Caco-2 (cell line): Measurements from ENCODE around the gene LMO2. TPM values are rescaled to one million over a fixed set of nuclear protein-coding genes. Genes with fewer than 3 reads are reported as not detected.

Experiments used
- BruUV-seq: library from RNA; stranded (reverse); fragments of 400-500 nt; replicated peaks from 2 replicates; lab custom pipeline; 2021; lab: Mats Ljungman, UMichigan
- CTCF ChIA-PET: fragments of 300-600 bp; sonication (Branson Sonifier 250); formaldehyde crosslinking; loops from one replicate; lab custom pipeline; 2022; ENCODE audit warnings: antibody characterized with exemption; lab: Charles Lee
- POLR2A ChIA-PET: fragments of 300-600 bp; sonication (Branson Sonifier 250); formaldehyde crosslinking; loops from one replicate; lab custom pipeline; 2022; ENCODE audit warnings: antibody characterized with exemption; lab: Charles Lee
- DNase-seq, 2 experiments: peaks; one replicate each; pipeline versions ENCODE4 v3.0.0 to v3.0.0-alpha.2; 2020 to 2022
- H3K27me3 ChIP-seq: replicated peaks from 2 replicates; pipeline ENCODE4 v1.6.0; 2011; ENCODE audit warnings: low read length; ENCODE audit not compliant: control insufficient read depth, insufficient read depth
- H3K36me3 ChIP-seq: 2 replicates; pipeline ENCODE4 v1.5.1; 2011; ENCODE audit warnings: low read length; ENCODE audit not compliant: control insufficient read depth, insufficient read depth
- H3K4me1 ChIP-seq: fragments of 250-450 bp; sonication (Bioruptor Pico); 2 replicates; pipeline ENCODE4 v1.5.1; 2020; ENCODE audit warnings: mild to moderate bottlenecking
- H3K4me3 ChIP-seq: 2 replicates; pipeline ENCODE4 v1.5.1; 2011; ENCODE audit warnings: low read depth, mild to moderate bottlenecking, control low read depth, low read length
- H3K9me3 ChIP-seq: fragments of 250-450 bp; sonication (Bioruptor Pico); 2 replicates; pipeline ENCODE4 v1.5.1; 2020; ENCODE audit warnings: mild to moderate bottlenecking, moderate library complexity
- H3K27ac Mint-ChIP-seq: one replicate; pipeline ENCODE4 v1.8.0; 2022; ENCODE audit warnings: mixed read lengths; ENCODE audit not compliant: unreplicated experiment
- H3K27me3 Mint-ChIP-seq: one replicate; pipeline ENCODE4 v1.8.0; 2022; ENCODE audit warnings: mixed read lengths; ENCODE audit not compliant: insufficient read depth, unreplicated experiment
- H3K36me3 Mint-ChIP-seq: one replicate; pipeline ENCODE4 v1.8.0; 2022; ENCODE audit warnings: mild to moderate bottlenecking, mixed read lengths; ENCODE audit not compliant: insufficient read depth, unreplicated experiment
- H3K4me1 Mint-ChIP-seq: one replicate; pipeline ENCODE4 v1.8.0; 2022; ENCODE audit warnings: low read depth, mixed read lengths; ENCODE audit not compliant: unreplicated experiment
- H3K4me3 Mint-ChIP-seq: one replicate; pipeline ENCODE4 v1.8.0; 2022; ENCODE audit warnings: mild to moderate bottlenecking, moderate library complexity, mixed read lengths; ENCODE audit not compliant: unreplicated experiment
- H3K9me3 Mint-ChIP-seq: one replicate; pipeline ENCODE4 v1.8.0; 2022; ENCODE audit warnings: mixed read lengths; ENCODE audit not compliant: unreplicated experiment
- CTCF ChIP-seq, 2 experiments: fragments of 200-600 bp in 1 of 2; IDR thresholded peaks; 1 replicate in 1 of 2; 2 replicates in 1 of 2; pipeline versions ENCODE4 v1.5.1 to v1.8.0; 2011 to 2022; ENCODE audit warnings: antibody characterized with exemption in 1 of 2, control low read depth in 1 of 2, inconsistent platforms in 1 of 2, low read depth in 1 of 2, low read length in 1 of 2, mild to moderate bottlenecking in 1 of 2, moderate library complexity in 1 of 2; ENCODE audit not compliant: insufficient read depth in 1 of 2, severe bottlenecking in 1 of 2, unreplicated experiment in 1 of 2
- intact Hi-C: fragments of 100-400 bp; cut with micrococcal nuclease; formaldehyde crosslinking; loops from one replicate; pipeline ENCODE4 v1.10.0; 2022; ENCODE audit not compliant: unreplicated experiment
- total RNA-seq: library from RNA; stranded (reverse); gene quantifications from 2 replicates; pipeline ENCODE4 v1.2.3, GENCODE V29; 2022

LMO2 gene
- total RNA-seq, 1 experiment from 2014 or later = 0.29 TPM

DNA sequence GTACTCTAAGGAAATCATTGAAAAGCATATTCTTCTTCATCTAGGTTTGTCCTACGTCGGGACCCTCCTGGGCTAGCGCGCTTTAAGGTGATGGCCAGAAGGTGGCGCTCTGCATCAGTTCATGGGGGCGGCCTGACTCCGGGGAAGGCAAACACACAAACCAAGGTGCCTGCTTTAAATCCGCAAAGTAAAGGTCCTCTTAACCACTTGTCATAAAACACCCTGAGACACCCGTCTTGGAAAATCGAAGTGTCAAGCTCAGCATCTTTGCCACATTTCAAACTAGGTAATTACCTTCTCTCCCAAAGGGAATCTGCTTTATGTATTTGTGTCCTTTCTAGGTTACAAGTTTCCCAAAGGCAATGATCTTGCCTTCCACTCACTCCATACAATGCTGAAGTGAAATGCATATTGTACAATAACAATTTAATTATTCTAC is 33.9 kb downstream of the LMO2 start:
- ChIA-PET POLR2A (no interaction called here), CTCF (interaction anchor here (0.6 to 1.0 kb wide), 2 partner anchors 113 to 122 kb away, joined by 3 read pairs; no protein-coding TSS in a partner anchor)
- Mint-ChIP-seq H3K27me3 (peaks cover 39% of the 10 kb centered on the region), H3K4me1 (no peaks in the 10 kb centered on the region), H3K9me3 (no peaks in the 10 kb centered on the region), H3K27ac (no peak overlapping the region), H3K4me3 (no peak overlapping the region), H3K36me3 (no peaks in the 10 kb centered on the region)
- Histone ChIP-seq H3K4me3 (no peak overlapping the region), H3K9me3 (no peaks in the 10 kb centered on the region), H3K27me3 (peaks cover 4% of the 10 kb centered on the region; the same call in 1 of the 2 replicates), H3K36me3 (no peaks in the 10 kb centered on the region), H3K4me1 (no peaks in the 10 kb centered on the region)
- intact Hi-C loops = loop anchor here (1.0 to 5.0 kb wide), 3 partner anchors 113 to 499 kb away; partner anchors contain the start of gene ABTB2
- no TSS peak for BruUV-seq
- TF ChIP-seq CTCF (IDR thresholded peaks at IDR 0.05; ENCODE audit: insufficient read depth in 1 of 2, low read depth in 1 of 2, low read length in 1 of 2, severe bottlenecking in 1 of 2, unreplicated experiment in 1 of 2) = peak; percentile 88 to 91
- DNase-seq = peak; percentile 60 to 77

DNA sequence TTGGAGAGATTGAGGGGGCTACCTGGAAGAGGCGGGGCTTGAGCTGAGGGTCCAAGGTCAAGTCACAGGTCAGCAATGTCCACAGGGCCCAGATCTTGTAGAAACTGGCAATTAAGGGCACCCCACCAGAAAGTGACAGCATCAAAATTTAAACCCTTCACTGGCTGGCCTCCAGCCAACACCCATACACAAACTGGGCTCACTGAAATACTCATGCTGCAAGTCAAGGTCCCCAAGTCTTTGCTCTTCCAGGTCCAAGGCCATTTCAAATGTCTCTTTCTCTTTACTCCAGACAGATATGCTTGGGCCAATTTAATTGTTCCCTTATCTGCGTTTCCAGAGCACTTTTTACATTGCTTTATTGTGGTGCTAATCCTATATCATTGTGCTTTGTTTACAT is 36.4 kb downstream of the LMO2 start:
- intact Hi-C loops = loop anchor here (5.0 kb wide), 1 partner anchor 502 kb away; the partner anchor contains the start of gene ABTB2
- no peak overlapping the region for H3K27ac Mint-ChIP-seq
- H3K4me1 Mint-ChIP-seq = no peaks in the 10 kb centered on the region
- Histone ChIP-seq H3K36me3 (no peaks in the 10 kb centered on the region), H3K9me3 (no peaks in the 10 kb centered on the region), H3K4me3 (no peak overlapping the region), H3K4me1 (no peaks in the 10 kb centered on the region), H3K27me3 (peaks cover 1% of the 10 kb centered on the region)
- H3K9me3 Mint-ChIP-seq = no peaks in the 10 kb centered on the region
- no TSS peak for BruUV-seq
- TF ChIP-seq CTCF (IDR thresholded peaks at IDR 0.05; ENCODE audit: insufficient read depth in 1 of 2, low read depth in 1 of 2, low read length in 1 of 2, severe bottlenecking in 1 of 2, unreplicated experiment in 1 of 2) = no peak
- peaks cover 38% of the 10 kb centered on the region for H3K27me3 Mint-ChIP-seq
- no peak for DNase-seq
- H3K4me3 Mint-ChIP-seq = no peak overlapping the region
- H3K36me3 Mint-ChIP-seq = no peaks in the 10 kb centered on the region
- ChIA-PET CTCF (no interaction called here), POLR2A (no interaction called here)

GRCh38 chr11:33848717-33849390 is 43.0 kb downstream of the LMO2 start:
- BruUV-seq = no TSS peak
- H3K4me3 ChIP-seq = no peak overlapping the region
- TF ChIP-seq CTCF (IDR thresholded peaks at IDR 0.05; ENCODE audit: insufficient read depth in 1 of 2, low read depth in 1 of 2, low read length in 1 of 2, severe bottlenecking in 1 of 2, unreplicated experiment in 1 of 2) = no peak
- Mint-ChIP-seq H3K36me3 (no peaks in the 10 kb centered on the region), H3K4me1 (no peaks in the 10 kb centered on the region), H3K9me3 (no peaks in the 10 kb centered on the region), H3K27ac (no peak overlapping the region), H3K4me3 (no peak overlapping the region), H3K27me3 (peaks cover 38% of the 10 kb centered on the region)
- H3K27me3 ChIP-seq = peaks cover 1% of the 10 kb centered on the region
- H3K4me1 ChIP-seq = no peaks in the 10 kb centered on the region
- ChIA-PET POLR2A (no interaction called here), CTCF (interaction anchor here (0.6 kb wide), 1 partner anchor 14 kb away, joined by 4 read pairs; no protein-coding TSS in a partner anchor)
- intact Hi-C loops = no loop called here
- H3K36me3 ChIP-seq = no peaks in the 10 kb centered on the region
- no peak for DNase-seq
- H3K9me3 ChIP-seq = no peaks in the 10 kb centered on the region
